HG02938 (cell line): ENCODE measurements around the gene JAK1.

Experiments
- ATAC-seq: cut with Tn5 transposase; IDR thresholded peaks from one replicate; pipeline ENCODE4 v1.9.1; 2021; ENCODE audit warnings: mild to moderate bottlenecking, moderate library complexity; ENCODE audit not compliant: unreplicated experiment

The JAK1 gene

DNA sequence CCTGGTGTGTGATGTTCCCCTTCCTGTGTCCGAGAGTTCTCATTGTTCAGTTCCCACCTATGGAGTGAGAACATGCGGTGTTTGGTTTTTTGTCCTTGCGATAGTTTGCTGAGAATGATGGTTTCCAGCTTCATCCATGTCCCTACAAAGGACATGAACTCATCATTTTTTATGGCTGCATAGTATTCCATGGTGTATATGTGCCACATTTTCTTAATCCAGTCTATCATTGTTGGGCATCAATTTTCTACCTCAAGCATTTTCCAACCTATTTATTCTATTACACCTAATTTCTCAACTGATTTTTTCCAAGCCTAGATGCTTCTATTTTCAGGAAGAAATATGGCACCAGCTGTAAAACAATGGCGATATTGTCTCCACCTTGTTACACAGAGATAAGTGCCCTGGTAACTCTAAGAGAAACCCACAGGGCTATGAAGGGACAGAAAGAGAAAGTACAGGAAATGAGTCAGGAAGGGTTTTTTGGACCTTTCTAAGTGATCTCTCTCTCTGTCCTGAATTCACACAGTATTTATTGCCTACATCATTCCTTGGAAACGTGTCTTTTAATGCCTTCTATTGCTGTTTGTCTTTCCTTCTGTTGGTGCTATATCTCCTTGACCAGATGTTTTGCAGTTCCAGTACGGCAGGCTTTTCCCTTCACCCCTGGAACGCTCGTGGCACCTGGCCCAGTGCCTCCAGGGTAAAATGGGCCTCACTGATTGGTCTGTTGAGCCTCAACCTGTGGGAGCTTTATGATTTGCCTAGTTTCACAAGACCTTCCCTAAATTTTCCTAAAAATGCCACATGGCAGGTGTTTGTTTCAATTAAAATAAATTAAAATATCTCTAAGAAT, 14.6 kb upstream of the JAK1 start:
- no peak for ATAC-seq

DNA sequence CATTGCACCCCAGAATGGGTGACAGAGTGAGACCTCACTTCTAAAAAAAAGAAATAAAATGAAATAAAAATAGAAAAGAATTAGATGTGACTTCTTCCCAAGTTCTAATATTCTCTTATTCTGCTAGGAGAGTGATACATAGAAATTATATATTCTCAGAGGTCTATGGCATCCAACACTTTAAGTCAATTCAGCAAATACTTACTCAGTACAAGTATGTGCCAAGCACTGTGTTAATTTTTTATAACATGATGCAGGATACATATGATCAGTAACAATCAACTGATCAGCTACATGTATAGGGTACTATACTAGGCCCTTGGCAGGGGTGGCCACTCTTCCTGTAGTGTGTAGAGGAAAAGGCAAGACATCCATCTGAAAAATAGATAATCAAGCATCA, 13.0 kb upstream of the JAK1 start:
- no peak for ATAC-seq

DNA sequence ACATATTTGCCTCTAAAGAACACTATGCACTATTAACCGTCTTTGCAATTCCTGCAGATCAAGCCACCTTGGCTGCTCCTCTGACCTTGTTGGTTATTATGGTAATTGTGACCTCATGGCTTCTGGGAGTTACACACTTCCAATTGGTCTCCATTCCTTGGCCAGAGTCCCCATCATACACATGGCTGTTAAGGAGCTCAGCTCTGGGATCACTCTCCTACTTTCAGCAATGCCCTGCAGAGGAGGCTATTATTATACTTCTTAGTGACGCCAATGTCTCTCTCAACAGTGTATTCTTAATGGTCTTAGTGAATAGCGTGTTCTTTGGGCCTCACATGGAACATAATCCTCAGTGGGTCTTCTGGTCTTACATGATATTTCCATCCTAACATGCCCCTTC, 10.0 kb upstream of the JAK1 start:
- ATAC-seq = no peak

DNA sequence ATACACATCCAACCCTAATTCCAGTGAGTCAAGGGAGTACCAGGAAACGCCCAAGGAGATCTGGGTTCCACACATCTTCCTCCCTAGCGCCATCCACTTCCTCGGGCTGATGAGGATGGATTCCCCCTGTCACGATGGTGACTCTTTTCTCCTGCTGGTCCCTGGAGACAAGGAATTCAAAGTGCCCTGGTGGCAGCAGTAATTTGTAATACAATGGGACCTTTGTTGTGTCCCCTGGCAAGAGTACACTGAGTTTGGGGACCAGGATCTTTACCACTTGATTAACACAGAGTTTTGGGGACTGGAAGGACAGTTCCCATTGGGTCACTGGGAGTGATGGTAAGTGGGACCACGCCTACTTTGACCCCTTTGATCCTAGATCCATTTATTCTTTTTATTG, 9.4 kb upstream of the JAK1 start:
- no peak for ATAC-seq

DNA sequence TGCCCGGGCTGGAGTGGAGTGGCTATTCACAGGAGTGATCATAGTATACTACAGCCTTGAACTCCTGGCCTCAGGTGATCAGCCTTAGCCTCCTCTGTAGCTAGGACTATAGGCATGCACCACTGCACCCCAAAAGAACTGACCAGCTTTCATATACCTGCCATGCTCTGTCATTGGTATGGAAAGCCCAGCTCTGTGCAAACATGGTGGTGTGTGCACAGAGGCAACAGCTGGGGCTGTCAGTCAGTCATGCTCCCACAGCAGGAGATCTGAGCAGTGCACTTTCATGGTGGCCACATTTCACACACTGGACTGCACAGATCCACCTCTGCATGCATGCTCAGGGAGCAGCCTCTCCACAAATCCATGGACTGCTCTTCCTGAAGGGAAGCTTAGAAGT, 8.8 kb upstream of the JAK1 start:
- ATAC-seq = no peak

DNA sequence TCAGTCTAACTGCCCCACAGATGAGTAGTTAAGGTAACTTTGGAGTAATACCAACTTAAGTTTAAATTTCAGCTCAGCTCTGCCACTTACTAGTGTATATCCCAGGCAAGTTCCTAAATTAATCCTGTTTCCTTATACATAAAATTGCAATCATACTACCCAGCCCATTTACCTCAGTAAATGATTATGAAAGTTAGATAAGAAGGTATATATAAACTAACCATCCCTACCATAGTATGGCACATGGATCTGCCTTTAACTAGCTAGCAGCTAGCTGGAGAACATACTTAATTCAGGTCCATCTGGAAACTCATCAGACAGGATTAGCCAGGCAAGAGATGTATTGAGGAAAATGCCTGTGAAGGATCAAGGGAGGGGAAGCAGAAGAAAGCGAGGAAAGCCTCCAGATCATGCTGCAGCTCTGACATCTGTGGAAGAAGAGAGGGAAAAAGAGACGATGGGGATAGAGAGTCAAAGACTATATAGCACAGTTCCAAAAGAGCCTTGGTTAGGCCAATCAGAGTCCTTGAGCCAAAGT, 8.0 kb upstream of the JAK1 start:
- ATAC-seq = no peak

DNA sequence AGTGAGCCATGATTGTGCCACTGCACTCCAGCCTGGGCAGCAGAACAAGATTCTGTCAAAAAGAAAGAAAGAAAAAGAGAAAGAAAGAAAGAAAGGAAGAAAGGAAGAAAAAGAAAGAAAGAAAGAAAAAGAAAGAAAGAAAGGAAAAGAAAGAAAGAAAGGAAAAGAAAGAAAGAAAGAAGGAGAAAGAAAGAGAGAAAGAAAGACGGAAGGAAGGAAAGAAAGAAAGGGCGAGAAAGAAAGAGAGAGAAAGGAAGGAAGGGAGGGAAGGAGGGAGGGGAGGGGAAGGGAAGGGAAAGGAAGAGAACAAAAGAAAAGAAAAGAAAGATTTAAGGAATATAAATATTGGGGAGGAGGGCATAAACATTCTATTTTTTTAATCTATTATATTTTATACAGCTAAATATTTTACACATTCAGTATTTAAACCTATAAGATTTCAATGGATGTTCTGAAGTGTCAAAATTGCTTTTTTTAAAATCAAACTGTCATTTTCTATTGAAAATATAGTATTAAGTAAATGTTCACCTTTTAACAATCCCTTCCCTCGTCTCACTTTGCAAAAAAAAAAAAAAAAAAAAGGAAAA, 6.8 kb upstream of the JAK1 start:
- no peak for ATAC-seq

DNA sequence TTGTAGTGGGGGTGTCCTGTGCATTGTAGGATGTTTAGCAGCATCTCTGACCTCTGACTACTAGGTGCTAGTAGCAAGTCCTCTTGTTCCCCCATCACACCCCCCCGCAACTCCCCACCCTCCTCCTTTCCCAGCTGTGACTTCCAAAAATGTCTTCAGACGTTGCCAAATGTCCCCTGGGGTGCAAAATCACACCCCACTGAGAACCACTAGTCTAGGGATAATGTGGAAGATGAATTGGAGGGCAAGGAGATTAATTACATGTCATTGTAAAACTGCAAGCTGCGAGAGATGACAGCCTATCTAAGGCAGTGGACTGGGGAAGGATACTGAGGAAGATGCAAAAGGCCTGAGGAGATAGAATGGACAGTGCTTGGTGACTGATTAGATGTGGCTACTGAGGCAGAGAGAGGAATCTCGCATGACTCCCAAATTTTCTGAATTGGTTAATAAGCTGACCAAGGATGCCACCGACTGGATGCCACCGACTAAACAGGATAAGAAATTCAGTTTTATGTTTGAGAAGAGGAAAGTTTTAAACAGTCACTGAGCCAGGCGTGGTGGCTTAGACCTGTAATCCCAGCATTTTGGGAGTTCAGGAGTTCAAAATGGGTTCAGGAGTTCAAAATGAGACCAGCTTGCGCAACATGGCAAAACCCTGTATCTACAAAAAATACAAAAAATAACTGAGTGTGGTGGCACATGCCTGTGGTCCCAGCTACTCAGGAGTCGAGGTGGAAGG, 3.1 kb upstream of the JAK1 start:
- no peak for ATAC-seq

DNA sequence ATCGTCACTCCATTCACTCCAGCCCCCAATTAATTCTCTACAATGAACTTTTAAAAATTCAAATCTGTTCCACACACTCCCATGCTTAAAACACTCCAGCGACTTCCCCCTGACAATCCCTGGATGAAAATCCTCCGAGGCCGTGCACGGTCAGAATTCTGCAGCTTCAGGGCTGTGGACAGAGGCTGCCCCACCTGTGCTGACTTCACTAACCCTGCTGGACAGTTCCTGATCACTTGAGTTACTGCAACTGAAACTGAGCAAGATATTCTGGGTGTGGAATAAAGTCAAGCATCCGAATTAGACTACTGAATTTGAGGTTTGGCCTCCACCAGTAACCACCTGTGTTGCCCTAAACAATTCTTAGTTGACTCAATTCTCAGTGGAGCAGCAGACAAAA, 1.0 kb upstream of the JAK1 start:
- ATAC-seq = no peak

DNA sequence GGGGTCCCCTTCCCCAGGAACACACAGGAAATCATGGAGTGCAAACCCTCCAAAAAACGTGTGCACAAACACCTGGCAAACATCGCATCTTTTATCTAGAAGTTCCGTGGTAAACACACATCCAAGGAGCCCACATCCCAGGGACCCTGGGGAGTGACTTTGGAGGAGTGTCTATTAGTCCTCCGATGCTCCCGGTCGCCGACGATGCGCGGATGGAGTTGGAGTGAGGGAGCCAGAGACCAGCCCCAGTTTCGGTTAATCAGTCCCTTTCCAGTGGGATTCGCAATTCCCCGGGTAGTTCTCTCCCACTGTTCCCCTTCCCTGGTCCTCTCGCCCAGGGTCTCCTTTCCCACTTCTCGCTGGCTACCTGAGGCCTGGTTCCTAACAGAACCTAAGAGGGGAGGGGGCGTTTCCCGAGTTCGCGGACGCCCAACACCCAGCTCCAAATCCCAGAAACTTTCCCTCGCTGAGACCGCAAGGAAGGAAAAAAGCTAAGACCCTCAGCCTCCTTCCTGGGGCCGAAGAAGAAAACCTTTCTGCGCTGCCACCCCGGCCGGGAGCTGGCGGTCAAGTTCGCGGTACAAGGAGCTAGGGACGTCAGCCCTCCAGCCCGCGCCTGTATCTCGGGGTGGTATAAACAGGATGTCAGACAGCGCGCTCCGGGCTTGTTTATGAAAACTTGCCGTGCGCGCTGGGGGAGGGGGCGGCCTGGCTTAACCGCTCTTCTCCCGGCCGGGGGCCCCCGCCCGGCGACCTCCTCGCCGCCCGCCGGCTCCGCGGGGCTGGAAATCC, 787 bp downstream of the JAK1 start:
- peak; percentile 39 for ATAC-seq

DNA sequence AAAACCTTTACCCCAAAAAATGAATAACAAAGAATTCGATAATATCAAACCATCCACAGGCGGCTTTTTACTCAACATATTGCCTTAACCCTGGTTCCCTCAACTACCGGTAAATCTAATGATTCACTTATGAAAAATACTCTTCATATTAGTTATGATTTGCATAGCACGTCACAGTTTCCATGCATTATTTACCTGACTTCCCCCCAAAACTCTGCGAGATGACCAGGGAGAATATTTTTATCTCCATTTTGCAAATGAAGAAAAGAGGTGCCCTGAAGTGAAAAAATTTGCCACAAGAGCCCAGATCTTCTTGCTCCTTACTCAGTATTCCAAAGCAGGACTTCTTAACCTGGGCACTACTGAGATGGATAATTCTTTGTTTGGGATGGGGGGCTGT, 2.9 kb downstream of the JAK1 start:
- ATAC-seq = no peak

DNA sequence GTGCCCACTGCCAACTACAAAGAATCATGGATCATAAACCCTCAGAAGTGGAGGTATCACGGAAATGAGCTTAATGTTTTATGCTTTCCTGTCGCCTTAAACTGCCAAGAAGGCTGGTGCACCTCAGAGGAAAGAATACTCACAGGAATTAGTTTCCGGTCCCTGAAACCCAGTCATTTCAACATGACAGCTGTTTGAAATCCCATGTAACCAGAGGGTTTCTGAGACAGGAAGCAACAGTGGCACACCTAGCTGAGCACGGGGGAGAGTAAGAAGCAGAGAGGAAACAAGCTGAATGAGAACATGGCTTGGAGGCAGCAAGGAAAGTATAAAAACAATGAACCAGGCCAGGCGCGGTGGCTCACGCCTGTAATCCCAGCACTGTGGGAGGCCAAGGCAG, 3.9 kb downstream of the JAK1 start:
- no peak for ATAC-seq

DNA sequence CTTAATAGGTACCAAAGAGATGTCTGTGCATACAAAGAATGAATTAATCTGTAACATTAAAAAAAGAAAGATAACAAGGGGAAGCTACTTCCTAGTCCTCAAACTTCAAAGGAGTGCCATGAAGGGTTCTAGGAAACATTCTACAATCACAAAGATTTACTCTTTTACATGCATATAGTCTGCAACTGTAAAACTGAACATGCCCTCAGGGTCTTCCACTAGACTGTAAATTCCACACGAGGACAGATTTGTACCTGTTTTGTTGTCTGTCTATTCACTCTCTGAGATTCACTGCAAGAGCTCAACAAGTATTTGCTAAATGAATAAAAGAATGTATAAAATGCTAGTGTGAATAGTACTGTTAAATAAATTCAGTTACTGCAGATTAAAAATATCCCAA, 4.4 kb downstream of the JAK1 start:
- no peak for ATAC-seq

DNA sequence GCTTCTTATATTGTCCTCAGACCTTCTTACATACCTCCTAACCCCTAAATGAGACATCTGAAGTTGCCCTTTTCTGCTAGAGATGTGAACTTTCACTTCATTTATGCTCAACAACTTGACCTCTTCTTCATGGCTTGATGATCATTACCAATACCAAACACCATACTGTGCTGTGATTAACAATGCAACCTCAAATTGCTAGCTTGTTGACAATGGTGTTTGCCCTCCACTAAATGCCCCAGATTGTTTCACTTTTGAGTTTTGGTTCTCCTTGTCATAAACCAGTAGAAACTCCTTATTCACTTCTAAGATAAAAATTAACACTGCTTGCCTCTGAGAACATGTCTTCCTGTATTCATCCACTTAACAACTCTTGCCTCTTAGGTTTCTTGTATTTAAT, 5.6 kb downstream of the JAK1 start:
- ATAC-seq = peak; percentile 64

DNA sequence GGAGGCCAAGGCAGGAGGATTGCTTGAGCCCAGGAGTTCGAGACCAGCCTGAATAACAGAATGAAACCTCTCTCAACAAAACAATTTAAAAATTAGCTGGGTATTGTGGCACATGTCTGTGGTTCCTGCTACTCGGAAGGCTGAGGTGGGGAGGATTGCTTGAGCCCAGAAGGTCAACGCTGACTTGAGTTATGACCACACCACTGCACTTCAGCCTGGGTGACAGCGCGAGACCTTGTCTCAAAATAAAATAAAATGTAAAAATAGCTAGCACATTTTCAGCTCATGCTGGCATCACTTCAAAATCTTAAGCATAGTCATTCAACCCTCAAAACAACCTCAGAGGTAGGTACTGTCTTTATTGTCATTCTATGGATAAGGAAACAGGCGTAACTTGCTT, 6.4 kb downstream of the JAK1 start:
- ATAC-seq = no peak

DNA sequence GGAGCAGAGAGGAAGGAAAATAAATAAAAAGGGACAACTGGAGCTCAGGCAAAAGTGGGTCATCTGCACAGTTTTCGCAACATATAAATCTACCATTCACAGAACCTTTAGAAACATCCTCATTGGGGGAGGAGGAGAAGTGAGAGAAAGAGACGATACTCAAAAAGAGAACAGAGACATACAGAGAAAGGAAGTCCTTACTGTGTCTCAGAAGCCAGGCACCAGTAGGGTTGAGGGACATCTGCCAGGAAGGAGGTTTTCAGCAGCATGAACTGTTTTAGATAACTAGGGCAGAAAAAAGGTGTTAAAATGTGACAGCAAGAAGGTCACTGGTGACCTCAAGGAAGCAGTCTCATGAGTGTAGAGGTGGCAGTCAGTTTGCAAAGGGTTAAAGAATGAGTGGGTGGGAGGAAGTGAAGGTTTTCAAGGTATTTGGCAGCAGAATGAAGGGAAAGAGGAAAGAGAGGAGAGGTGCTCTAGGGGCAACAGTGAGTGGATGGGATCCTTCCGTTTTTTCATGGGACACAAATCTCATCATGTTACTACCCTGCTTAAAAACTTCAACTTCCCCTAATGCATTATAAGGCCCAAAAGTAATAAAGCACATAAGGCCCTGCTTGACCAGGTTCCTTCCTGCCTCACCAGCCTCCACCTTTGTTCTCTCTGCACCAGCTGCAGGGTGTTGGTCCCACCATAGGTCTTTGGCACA, 9.5 kb downstream of the JAK1 start:
- peak; percentile 80 for ATAC-seq

DNA sequence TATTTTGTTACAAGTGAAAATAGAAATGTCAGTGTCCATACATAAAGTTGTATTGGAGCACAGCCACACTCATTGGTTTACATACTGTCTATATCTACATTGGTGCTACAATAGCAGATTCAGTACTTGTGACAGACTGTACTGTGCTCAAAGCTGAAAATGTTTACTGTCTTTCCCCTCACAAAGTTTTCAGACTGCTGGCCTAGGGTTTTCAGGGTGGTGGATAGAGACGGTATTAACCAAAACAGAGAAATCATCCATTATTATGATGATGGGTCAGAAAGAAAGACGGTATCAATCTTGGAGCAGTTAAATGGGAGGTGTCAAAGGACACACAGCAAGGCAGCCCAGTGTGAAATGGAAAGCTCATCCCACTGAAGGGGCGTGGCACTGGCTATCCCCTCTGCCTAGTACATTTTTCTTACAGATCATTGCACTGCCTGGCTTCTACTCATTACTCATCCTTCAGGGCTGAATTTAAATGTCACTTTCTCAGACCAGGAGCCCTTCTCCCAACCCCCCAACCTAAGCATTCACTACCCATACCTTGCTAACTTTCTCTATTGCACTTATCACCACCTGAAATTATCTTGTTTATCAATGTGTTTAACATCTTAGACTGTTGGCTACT, 10.2 kb downstream of the JAK1 start:
- ATAC-seq = no peak

DNA sequence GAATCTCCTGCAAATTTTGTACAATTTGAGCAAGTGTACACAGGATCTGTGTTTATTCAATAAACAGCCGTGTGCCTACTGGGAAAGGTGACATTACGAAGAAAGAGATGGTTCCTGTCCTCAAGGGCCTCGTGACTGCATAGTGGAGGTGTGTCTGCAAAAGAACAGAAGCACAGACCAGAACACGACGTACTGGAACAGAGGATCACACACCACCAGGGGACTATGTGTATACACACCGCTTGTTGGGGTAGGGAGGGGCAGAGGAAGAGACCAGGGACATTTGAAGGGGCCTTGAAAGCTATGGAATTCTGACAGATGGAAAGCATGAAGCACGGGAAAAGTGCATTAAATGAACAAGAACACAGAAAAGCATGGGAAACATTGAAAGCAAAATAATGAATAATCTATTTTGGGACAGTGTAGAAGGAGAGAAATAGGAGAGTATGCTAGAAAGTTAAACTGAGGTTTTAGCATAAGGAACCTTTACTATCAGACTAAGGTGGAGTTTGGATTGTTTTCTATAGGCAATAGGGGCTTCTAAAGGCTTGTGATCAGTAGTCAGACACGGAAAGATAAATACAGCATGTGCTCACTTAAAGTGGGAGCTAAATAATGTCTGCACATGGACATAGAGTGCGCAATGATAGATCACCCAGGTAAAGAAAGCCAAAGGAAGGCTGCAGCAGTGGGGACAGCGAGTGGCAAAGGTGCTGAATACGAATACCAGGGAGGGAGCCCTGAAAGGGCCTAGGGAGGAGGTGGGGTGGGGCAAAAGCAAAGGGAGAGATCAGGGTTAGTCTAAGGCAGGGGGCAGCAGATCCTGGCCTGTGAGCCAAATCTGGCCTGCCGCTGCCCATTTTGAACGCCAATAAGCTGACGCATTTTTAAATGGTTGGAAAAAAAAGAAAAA, 11.0 kb downstream of the JAK1 start:
- ATAC-seq = no peak

DNA sequence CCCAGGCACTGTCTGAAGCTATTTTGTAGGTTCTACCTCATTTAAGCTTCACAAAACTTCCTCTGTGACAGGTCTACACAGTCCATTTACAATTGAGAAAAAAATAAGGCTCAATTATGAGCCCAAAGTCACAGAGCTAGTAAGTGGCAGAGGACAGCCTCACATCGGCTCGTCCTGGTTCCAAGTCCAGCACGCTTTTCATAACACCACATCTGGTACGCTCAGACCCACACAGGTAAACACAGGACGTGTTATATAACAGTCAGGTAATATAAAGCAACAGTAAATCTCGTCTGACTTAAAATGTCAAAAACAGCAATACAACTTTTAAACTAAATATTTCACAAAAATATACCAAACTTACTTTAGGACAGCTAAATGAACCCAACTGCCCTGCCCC, 13.1 kb downstream of the JAK1 start:
- no peak for ATAC-seq
